ENCODE results near the gene ACTMAP. TPM values are rescaled to one million over a fixed set of nuclear protein-coding genes. Genes with fewer than 3 reads are reported as not detected.
"Not testable (repeated sequence)": the region's sequence is repeated elsewhere in the genome, so short reads cannot be mapped to it uniquely, and the experiment has no call there.

ACTMAP gene
- total RNA-seq, 1 donor from 2014 or later, result 9.4 TPM

- H3K4me1 Mint-ChIP-seq; H3K9me3 Mint-ChIP-seq; H3K4me3 Mint-ChIP-seq; H3K27ac Mint-ChIP-seq; H3K27me3 Mint-ChIP-seq; DNase-seq; intact Hi-C loops (cut with micrococcal nuclease): not testable (repeated sequence)
- H3K36me3 Mint-ChIP-seq (ENCODE audit: low read depth), result peaks cover 55% of the 10 kb centered on the region
Observed at GRCh38 chr19:40732304-40732703, 18.0 kb downstream of the ACTMAP start.

GRCh38 chr19:40730065-40730464 is 20.2 kb downstream of the ACTMAP start:
- H3K27me3 Mint-ChIP-seq; H3K9me3 Mint-ChIP-seq; H3K27ac Mint-ChIP-seq; intact Hi-C loops (cut with micrococcal nuclease); H3K4me3 Mint-ChIP-seq; H3K4me1 Mint-ChIP-seq; DNase-seq: not testable (repeated sequence)
- H3K36me3 Mint-ChIP-seq (ENCODE audit: low read depth), result peaks cover 56% of the 10 kb centered on the region

- intact Hi-C loops (cut with micrococcal nuclease), result no loop called here
- DNase-seq, result no peak
- Mint-ChIP-seq H3K27ac (no peak overlapping the region), H3K9me3 (no peaks in the 10 kb centered on the region), H3K4me1 (peaks cover 25% of the 10 kb centered on the region), H3K27me3 (no peaks in the 10 kb centered on the region), H3K4me3 (no peak overlapping the region), H3K36me3 (ENCODE audit: low read depth) (peaks cover 62% of the 10 kb centered on the region)
Observed at GRCh38 chr19:40726279-40726678, 24.0 kb downstream of the ACTMAP start.

GRCh38 chr19:40724855-40725254 is 25.4 kb downstream of the ACTMAP start:
- Mint-ChIP-seq H3K4me1 (peaks cover 36% of the 10 kb centered on the region), H3K9me3 (no peaks in the 10 kb centered on the region), H3K27ac (peak overlapping the region; percentile 71), H3K36me3 (ENCODE audit: low read depth) (peaks cover 64% of the 10 kb centered on the region), H3K27me3 (no peaks in the 10 kb centered on the region), H3K4me3 (no peak overlapping the region)
- DNase-seq, result no peak
- intact Hi-C loops (cut with micrococcal nuclease), result no loop called here

- no peak overlapping the region for H3K4me3 Mint-ChIP-seq
- peaks cover 39% of the 10 kb centered on the region for H3K4me1 Mint-ChIP-seq
- H3K36me3 Mint-ChIP-seq (ENCODE audit: low read depth), result peaks cover 61% of the 10 kb centered on the region
- no peaks in the 10 kb centered on the region for H3K27me3 Mint-ChIP-seq
- H3K9me3 Mint-ChIP-seq, result no peaks in the 10 kb centered on the region
- intact Hi-C loops (cut with micrococcal nuclease), result no loop called here
- peak overlapping the region; percentile 71 for H3K27ac Mint-ChIP-seq
- no peak for DNase-seq
Observed at GRCh38 chr19:40724315-40724714, 26.0 kb downstream of the ACTMAP start.

GRCh38 chr19:40723661-40724254 is 26.5 kb downstream of the ACTMAP start:
- Mint-ChIP-seq H3K36me3 (ENCODE audit: low read depth) (peaks cover 61% of the 10 kb centered on the region), H3K4me3 (no peak overlapping the region), H3K27ac (no peak overlapping the region), H3K27me3 (no peaks in the 10 kb centered on the region), H3K9me3 (no peaks in the 10 kb centered on the region), H3K4me1 (peaks cover 42% of the 10 kb centered on the region)
- no peak for DNase-seq
- intact Hi-C loops (cut with micrococcal nuclease), result no loop called here

- Mint-ChIP-seq H3K4me3 (no peak overlapping the region), H3K4me1 (peaks cover 47% of the 10 kb centered on the region), H3K9me3 (no peaks in the 10 kb centered on the region), H3K27me3 (no peaks in the 10 kb centered on the region), H3K27ac (no peak overlapping the region), H3K36me3 (ENCODE audit: low read depth) (peaks cover 57% of the 10 kb centered on the region)
- intact Hi-C loops (cut with micrococcal nuclease), result no loop called here
- no peak for DNase-seq
Observed at GRCh38 chr19:40721936-40722661, 28.2 kb downstream of the ACTMAP start.

GRCh38 chr19:40721140-40721486 is 29.2 kb downstream of the ACTMAP start:
- H3K27ac Mint-ChIP-seq, result peak overlapping the region; percentile 35
- no peaks in the 10 kb centered on the region for H3K27me3 Mint-ChIP-seq
- peaks cover 47% of the 10 kb centered on the region for H3K36me3 Mint-ChIP-seq (ENCODE audit: low read depth)
- H3K9me3 Mint-ChIP-seq, result no peaks in the 10 kb centered on the region
- peaks cover 52% of the 10 kb centered on the region for H3K4me1 Mint-ChIP-seq
- no peak for DNase-seq
- peak overlapping the region; percentile 90 for H3K4me3 Mint-ChIP-seq
- intact Hi-C loops (cut with micrococcal nuclease), result no loop called here

GRCh38 chr19:40719414-40719894 is 30.8 kb downstream of the ACTMAP start:
- H3K36me3 Mint-ChIP-seq (ENCODE audit: low read depth), result peaks cover 36% of the 10 kb centered on the region

GRCh38 chr19:40718774-40719391 is 31.4 kb downstream of the ACTMAP start:
- H3K4me3 Mint-ChIP-seq, result peak overlapping the region; percentile 90
- H3K9me3 Mint-ChIP-seq, result no peaks in the 10 kb centered on the region
- peaks cover 57% of the 10 kb centered on the region for H3K4me1 Mint-ChIP-seq
- H3K27ac Mint-ChIP-seq, result peak overlapping the region; percentile 89
- intact Hi-C loops (cut with micrococcal nuclease), result loop anchor here (5.0 to 10.0 kb wide), 2 partner anchors 104 to 297 kb away; no protein-coding TSS in a partner anchor
- DNase-seq, result peak; percentile 65
- H3K36me3 Mint-ChIP-seq (ENCODE audit: low read depth), result peaks cover 31% of the 10 kb centered on the region
- H3K27me3 Mint-ChIP-seq, result no peaks in the 10 kb centered on the region

More at GRCh38 chr19:40719414-40719894, 30.8 kb downstream of the ACTMAP start:
- H3K27ac Mint-ChIP-seq, result peak overlapping the region; percentile 37
- H3K4me3 Mint-ChIP-seq, result peak overlapping the region; percentile 90
- H3K27me3 Mint-ChIP-seq, result no peaks in the 10 kb centered on the region
- peaks cover 57% of the 10 kb centered on the region for H3K4me1 Mint-ChIP-seq
- H3K9me3 Mint-ChIP-seq, result no peaks in the 10 kb centered on the region
- DNase-seq, result no peak
- intact Hi-C loops (cut with micrococcal nuclease), result loop anchor here (5.0 to 10.0 kb wide), 2 partner anchors 105 to 297 kb away; no protein-coding TSS in a partner anchor

- DNase-seq, result peak; percentile 61
- Mint-ChIP-seq H3K4me3 (peak overlapping the region; percentile 90), H3K4me1 (peaks cover 57% of the 10 kb centered on the region), H3K9me3 (no peaks in the 10 kb centered on the region), H3K36me3 (ENCODE audit: low read depth) (peaks cover 26% of the 10 kb centered on the region), H3K27ac (peak overlapping the region; percentile 89), H3K27me3 (no peaks in the 10 kb centered on the region)
- intact Hi-C loops (cut with micrococcal nuclease), result loop anchor here (2.0 to 10.0 kb wide), 4 partner anchors 55 to 545 kb away; no protein-coding TSS in a partner anchor
Observed at GRCh38 chr19:40717880-40718773, 32.1 kb downstream of the ACTMAP start.

- Mint-ChIP-seq H3K27me3 (no peaks in the 10 kb centered on the region), H3K4me3 (peak overlapping the region; percentile 90), H3K36me3 (ENCODE audit: low read depth) (peaks cover 26% of the 10 kb centered on the region), H3K9me3 (no peaks in the 10 kb centered on the region), H3K4me1 (peaks cover 57% of the 10 kb centered on the region), H3K27ac (peak overlapping the region; percentile 70)
- no peak for DNase-seq
- intact Hi-C loops (cut with micrococcal nuclease), result loop anchor here (2.0 to 10.0 kb wide), 4 partner anchors 55 to 545 kb away; no protein-coding TSS in a partner anchor
Observed at GRCh38 chr19:40717325-40717879, 32.9 kb downstream of the ACTMAP start.
